Urinary bladder (tissue), 4 donors: Measurements from ENCODE around the gene SNX20. TPM values are rescaled to one million over a fixed set of nuclear protein-coding genes. Genes with fewer than 3 reads are reported as not detected.
A peak's percentile ranks its signal among the peaks of the same experiment; 100 is the strongest.

Source experiments
- DNase-seq: peaks from one replicate; pipeline ENCODE4 v3.0.0-alpha.2; 2015; ENCODE audit errors: extremely low spot score
- H3K27ac ChIP-seq: one replicate; pipeline ENCODE4 v1.5.1; 2013; ENCODE audit warnings: low read depth, mild to moderate bottlenecking, moderate library complexity
- H3K36me3 ChIP-seq: one replicate; pipeline ENCODE4 v1.6.1; 2013; ENCODE audit warnings: mild to moderate bottlenecking, moderate library complexity; ENCODE audit not compliant: insufficient read depth
- H3K4me1 ChIP-seq: one replicate; pipeline ENCODE4 v1.6.1; 2013; ENCODE audit warnings: mild to moderate bottlenecking, moderate library complexity; ENCODE audit not compliant: insufficient read depth
- H3K4me3 ChIP-seq: one replicate; pipeline ENCODE4 v1.5.1; 2013; ENCODE audit warnings: low read depth, low read length
- WGBS: extraction: QIAGEN DNeasy Blood & Tissue Kit; methylation state at CpG from one replicate; pipeline ENCODE4 v1.1.7; 2013; 5-methylcytosine and 5-hydroxymethylcytosine counted together
- polyA plus RNA-seq: library from polyadenylated mRNA; stranded (reverse); fragments of 200-250 nt; gene quantifications from one replicate; pipeline ENCODE4 v1.2.3, GENCODE V29; 2013
- total RNA-seq: library from RNA; depleted of rRNA; stranded (reverse); fragments of >200 nt; gene quantifications from one replicate; pipeline ENCODE4 v1.2.3, GENCODE V29; 2014
- donor health status: healthy with polysubstance abuse.
- donor health status: healthy.

Gene SNX20, protein sequence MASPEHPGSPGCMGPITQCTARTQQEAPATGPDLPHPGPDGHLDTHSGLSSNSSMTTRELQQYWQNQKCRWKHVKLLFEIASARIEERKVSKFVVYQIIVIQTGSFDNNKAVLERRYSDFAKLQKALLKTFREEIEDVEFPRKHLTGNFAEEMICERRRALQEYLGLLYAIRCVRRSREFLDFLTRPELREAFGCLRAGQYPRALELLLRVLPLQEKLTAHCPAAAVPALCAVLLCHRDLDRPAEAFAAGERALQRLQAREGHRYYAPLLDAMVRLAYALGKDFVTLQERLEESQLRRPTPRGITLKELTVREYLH
- total RNA-seq (1.4 TPM), polyA plus RNA-seq (1.0 TPM)

DNA sequence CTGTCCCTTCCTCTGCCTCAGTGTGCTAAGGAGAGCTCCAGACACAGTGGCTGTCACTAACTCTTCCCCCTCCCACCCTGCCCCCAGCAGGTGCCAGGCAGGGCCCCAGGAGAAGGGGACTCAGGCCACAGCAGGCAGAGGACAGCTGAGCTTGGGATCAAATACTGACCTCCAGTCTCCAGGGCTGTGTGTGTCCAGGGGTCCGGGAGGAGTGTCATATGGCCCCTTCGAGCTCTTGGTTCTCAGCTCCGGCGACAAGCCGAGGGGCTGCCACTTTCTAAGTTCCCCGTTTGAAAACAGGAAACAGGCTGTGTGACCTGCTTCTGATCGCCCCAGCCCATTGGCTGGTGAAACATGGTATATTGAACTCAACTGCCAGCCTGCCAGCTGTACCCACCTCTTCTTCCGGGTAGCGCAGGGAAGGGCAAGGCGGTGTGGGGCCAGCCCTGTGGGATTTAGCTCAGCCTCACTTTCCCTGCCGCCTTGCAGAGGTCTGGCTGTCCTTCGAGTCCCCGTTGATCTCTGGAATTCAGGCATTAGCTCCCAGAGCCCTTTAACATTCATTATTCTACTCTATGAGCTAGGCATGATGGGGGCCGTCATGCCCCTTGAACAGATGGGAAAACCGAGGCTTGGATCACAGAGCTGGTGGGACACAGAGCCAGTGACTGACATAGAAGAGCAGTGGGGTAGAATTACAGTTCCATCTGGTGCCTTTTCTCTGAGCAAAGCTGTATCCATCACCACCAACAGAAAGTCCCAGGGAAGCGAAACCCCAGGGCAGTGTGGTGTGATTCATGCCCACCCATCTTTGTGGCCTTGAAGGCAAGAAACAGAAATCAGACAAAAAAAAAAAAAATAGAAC lies at the start of gene SNX20:
TSS of gene SNX20 (minus strand) at position 292 of the 865 bp plus-strand sequence. CDS start 3,786 bp downstream, outside the sequence.
- DNase-seq = no peak
- Histone ChIP-seq H3K27ac (no peak within 1 kb of the TSS), H3K36me3 (no peaks in the 10 kb centered on the region), H3K4me1 (no peaks in the 10 kb centered on the region), H3K4me3 (peak within 1 kb of the TSS; percentile 17)
- WGBS = 76% methylated on average over 16 of the region's 16 CpGs

DNA sequence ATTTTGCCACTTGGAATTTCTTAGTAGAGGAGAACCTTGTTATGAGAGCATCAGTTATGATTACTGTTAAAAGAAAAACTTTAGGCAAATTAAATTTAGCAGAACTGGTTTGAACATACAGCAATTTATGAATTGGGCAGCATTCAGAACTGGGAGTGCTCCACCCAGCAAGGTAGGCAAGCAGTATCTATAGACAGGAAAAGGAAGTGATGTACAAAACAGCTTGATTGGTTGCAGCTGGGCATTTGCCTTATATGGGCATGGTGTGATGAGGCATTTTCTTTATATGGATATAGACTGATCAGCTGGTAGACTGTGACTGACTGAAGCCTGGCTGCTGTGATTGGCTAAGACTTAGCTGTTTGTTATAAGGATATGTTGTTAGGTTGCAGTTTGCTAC lies 43.2 kb upstream of the SNX20 start:
- H3K27ac ChIP-seq = no peak overlapping the region
- no peak for DNase-seq
- no peaks in the 10 kb centered on the region for H3K4me1 ChIP-seq
- no peak overlapping the region for H3K4me3 ChIP-seq
- H3K36me3 ChIP-seq = no peaks in the 10 kb centered on the region

DNA sequence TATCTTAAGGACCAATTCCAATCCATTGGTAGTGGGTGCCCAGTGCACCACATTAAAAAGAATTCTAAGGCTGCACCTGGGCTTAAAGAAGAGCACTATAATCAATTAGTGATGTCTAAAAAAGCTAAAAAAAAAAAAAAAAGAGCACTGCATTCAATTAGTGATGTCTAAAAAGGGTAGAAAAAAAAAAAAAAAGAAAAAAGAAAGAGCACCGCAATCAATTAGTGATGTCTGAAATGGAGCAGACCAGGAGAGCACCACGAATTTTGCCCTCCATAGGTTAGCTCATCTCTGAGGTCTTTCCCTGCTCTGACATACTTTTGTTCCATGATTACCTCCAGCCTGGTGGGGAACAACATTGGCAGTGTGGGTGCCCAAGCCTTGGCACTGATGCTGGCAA lies 41.8 kb upstream of the SNX20 start:
- Histone ChIP-seq H3K4me3 (no peak overlapping the region), H3K27ac (no peak overlapping the region), H3K36me3 (no peaks in the 10 kb centered on the region), H3K4me1 (peaks cover 2% of the 10 kb centered on the region)
- no peak for DNase-seq
- 86% methylated on average over 2 of the region's 2 CpGs for WGBS

DNA sequence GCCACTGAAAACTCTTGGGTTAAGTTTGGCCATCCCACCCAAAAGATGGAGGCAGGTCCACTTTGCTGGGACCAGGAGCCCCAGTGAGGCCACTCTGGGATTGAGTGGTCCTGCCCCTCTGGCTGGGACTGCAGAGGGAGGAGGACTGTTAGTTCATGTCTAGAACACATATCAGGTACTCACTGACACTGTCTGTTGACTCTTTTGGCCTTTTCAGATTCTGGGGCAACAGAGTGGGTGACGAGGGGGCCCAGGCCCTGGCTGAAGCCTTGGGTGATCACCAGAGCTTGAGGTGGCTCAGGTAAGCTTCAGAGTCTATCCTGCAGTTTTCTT lies 41.3 kb upstream of the SNX20 start:
- Histone ChIP-seq H3K27ac (no peak overlapping the region), H3K4me3 (no peak overlapping the region), H3K36me3 (no peaks in the 10 kb centered on the region), H3K4me1 (peaks cover 2% of the 10 kb centered on the region)
- no peak for DNase-seq
- 96% methylated on average over 1 of the region's 1 CpG for WGBS

DNA sequence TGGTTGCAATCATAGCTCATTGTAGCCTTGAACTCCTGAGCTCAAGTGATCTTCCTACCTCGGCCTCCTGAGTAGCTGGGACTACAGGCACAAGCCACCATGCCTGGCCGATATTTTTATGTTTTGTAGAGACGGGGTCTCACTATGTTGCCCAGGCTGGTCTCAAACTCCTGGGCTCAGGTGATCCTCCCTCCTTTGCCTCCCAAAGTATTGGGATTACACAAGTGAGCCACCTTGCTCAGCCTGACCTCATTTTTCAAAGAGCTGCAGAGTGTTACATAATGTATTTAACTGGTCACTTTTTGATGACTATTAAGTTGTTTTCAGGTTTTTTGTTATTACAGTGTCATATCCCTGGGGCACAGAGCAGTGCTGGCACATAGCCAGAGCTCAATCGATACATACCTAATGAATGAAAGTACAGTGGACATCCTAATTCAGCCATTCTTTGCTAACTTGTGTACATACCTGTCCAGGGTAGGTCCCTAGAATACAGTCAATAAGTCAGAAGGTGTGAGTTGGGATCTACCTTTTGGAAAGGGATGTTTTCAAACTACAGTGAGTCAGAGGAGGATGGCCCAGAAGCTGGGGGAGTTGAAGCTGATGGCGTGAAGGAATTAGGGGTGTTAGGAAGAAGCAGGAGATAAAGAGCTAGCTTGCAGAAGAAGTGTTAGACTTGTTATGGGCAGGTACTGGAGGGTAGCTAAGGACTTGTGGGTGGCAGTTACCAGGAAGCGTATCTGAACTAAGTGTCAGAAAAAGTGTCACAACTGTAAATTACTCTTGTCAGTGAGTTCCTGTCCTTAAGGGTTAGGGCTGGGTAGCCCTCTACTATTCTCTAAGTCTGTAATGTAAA lies 40.7 kb upstream of the SNX20 start:
- no peaks in the 10 kb centered on the region for H3K36me3 ChIP-seq
- WGBS = 93% methylated on average over 6 of the region's 6 CpGs
- no peak for DNase-seq
- H3K4me3 ChIP-seq = no peak overlapping the region
- H3K27ac ChIP-seq = no peak overlapping the region
- peaks cover 2% of the 10 kb centered on the region for H3K4me1 ChIP-seq

DNA sequence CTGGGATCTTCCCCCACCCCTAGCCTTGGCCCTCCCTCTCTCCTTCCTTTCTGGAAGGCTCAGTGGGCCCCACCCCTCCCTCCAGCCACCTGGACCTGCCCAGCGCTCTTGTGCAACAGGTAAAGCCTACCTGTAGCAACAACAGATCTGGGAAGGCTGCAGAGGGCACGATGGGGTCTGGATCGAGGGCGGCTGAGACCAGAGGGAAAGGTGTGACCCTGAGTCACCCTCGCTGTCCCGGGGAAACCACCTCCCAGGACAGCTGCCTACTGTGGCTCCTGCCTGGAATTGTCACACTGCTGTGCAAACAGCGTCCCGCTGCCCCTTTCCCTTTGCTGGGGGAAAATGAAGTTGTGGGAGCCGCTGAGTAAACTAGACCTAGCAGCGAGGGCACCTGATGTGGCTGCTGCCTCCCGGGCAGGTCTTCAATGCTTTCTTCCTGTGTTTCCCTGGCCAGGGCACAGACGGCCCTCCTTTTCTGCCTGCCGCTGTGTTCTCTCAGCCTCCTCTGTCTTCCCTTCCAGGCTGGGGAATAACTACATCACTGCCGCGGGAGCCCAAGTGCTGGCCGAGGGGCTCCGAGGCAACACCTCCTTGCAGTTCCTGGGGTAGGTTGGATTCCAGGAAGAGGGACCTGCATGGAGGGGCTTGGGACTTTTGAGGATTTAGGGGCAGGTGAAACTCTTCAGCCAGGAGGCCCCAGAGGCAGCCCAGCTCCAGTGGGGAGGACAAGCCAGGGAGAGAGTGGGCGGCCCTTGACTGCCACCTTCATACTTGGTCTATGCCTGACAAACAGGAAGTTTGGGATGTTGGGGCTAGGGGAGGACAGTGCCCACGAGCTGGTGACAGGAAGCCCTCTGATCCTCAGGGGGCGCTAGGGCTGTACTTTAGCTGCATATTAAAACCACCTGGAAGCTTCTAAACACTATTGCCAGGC lies 38.6 kb upstream of the SNX20 start:
- Histone ChIP-seq H3K36me3 (no peaks in the 10 kb centered on the region), H3K4me1 (peaks cover 2% of the 10 kb centered on the region), H3K27ac (no peak overlapping the region), H3K4me3 (no peak overlapping the region)
- 80% methylated on average over 20 of the region's 20 CpGs for WGBS
- no peak for DNase-seq

DNA sequence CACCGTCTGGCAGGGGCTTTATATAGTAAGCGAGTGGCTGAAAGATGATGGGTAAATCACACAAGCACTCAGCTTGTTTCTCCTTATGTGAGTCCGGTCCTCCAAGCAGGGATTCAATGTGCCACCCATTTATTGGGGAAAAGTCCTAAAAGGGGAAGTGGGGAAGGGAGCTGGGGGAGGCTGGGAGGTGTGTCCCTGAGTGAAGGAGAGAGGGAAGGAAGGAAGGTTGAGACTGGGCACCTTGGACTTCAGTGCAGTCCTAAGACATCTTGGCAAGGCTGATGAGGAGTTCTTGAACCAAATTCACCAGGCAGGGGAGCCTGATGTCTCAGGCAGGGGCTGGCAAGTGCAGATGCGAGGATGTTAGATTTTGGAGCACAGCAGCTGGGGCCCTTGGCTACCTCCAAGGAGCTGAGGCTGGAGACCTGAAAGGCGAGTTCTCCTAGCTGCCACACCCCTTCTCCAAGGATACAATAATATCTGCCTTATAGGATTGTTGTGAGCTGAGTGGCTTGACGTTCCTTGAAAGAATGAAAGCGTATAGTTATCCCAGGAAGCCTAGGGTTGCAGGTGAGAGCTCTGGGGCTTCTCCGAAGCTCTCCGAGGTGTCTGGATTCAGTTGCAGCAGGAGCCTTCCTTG lies 37.8 kb upstream of the SNX20 start:
- H3K36me3 ChIP-seq = no peaks in the 10 kb centered on the region
- H3K4me1 ChIP-seq = peaks cover 2% of the 10 kb centered on the region
- H3K4me3 ChIP-seq = no peak overlapping the region
- no peak overlapping the region for H3K27ac ChIP-seq
- 66% methylated on average over 9 of the region's 9 CpGs for WGBS
- DNase-seq = no peak

DNA sequence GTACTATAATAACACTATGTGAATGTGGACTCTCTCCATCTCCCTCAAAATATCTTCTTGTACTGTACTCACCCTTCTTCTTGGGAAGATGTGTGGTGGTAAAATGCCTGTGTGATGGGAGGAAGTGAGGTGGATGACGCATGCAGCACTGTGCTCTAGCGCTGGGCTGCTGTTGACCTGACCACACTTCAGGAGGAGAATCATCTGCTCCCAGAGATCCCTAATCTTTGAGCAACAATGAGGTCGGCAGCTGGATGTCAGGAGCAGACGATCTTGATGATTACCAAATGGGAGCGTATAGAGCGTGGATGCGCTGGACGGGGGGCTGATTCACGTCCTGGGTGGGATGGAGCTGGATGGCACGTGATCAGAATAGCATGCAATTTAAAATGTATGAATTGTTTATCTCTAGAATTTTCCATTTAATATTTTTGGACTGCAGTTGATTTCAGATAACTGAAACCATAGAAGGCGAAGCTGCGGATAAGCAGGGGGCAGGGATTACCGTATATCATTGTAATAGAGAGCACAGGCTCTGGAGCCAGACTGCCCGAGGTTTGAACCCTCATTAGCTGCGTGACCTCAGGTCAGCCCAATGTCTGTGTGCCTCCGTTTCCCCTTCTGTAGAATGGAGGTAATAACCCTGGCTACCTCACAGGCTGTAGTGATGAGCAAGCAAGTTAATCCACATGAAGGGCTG lies 37.1 kb upstream of the SNX20 start:
- no peak overlapping the region for H3K27ac ChIP-seq
- DNase-seq = no peak

DNA sequence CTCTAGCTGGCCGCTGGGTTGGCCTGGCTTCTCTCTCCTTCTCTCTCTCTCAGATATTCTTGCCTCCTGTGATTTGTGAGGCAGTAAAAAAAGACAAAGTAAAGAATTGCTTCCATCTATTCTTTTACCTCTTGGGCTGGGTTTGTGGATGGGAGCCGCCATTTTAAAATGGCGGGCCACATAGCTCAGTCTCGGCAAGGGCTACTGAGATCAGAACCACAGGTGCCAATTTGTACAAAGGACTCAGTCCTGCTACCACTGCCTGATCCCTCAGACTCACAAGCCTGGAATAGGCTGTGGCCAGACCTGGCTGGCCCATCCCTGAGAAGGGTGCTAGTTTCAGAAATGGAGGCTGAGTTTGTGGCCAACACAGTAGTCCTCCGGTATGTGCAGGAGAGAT lies 36.4 kb upstream of the SNX20 start:
- H3K4me3 ChIP-seq = no peak overlapping the region
- H3K27ac ChIP-seq = no peak overlapping the region
- no peak for DNase-seq
- H3K4me1 ChIP-seq = peaks cover 2% of the 10 kb centered on the region
- H3K36me3 ChIP-seq = no peaks in the 10 kb centered on the region
- 96% methylated on average over 5 of the region's 5 CpGs for WGBS

More for the DNA sequence above, 37.1 kb upstream of the SNX20 start:
- no peaks in the 10 kb centered on the region for H3K36me3 ChIP-seq
- 31% methylated on average over 16 of the region's 16 CpGs for WGBS
- H3K4me3 ChIP-seq = no peak overlapping the region
- peaks cover 2% of the 10 kb centered on the region for H3K4me1 ChIP-seq

DNA sequence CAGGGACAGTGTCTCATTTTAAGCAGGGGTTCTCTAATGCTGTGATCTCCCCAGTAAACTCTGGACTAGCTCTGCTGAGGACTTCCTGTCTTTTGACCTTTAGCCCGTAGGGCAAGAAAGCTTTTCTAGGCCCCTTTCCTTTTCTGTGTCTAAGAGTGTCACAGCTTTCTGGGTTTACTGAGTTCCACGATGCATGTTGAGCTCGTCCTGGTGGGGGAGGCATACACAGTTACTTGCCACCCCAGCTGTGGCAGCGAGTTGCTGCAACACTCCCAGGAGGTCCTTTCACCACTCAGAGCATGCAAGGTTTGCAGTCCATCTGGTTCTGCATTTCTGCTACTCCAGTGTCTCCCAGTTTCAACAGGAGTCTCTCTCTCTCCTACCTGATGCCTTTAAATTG lies 36.0 kb upstream of the SNX20 start:
- H3K36me3 ChIP-seq = no peaks in the 10 kb centered on the region
- H3K4me1 ChIP-seq = peaks cover 2% of the 10 kb centered on the region
- H3K27ac ChIP-seq = no peak overlapping the region
- no peak for DNase-seq
- H3K4me3 ChIP-seq = no peak overlapping the region
- 84% methylated on average over 4 of the region's 4 CpGs for WGBS

DNA sequence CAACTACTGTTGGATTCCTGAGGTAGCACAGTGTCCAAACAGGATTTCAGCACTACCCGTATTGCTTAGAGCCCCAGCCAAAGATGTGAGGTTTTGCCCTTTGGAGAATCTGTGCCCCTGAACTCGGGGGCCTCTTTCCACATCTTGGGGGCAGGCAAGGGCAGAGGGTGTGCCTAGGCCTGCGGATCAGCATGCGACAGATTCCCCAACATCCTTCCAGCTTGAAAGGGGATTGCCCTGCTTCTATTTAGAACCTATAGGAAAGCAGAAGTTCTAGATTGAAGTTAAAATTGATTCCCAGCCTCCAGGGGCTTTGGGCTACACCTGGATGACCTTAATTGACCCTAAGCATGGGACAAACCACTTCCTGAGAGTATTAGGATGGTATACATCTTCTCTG lies 31.8 kb upstream of the SNX20 start:
- 78% methylated on average over 4 of the region's 4 CpGs for WGBS
- Histone ChIP-seq H3K36me3 (no peaks in the 10 kb centered on the region), H3K4me3 (no peak overlapping the region)

DNA sequence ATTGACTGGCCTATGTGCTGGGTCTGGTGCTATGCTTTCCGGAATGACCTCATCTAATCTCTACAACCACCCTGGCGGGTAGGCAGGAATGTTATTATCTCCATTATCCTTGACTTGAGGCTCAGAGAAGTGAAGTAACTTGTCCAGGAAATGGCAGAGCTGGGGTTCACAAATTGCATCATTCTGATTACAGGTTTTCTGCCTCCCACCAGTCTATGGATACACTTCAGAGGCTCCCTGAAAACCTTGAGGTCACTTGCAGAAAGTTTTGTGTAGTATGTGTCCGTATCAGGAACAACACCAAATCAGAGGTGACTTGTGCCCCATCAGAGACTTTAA lies 31.4 kb upstream of the SNX20 start:
- 73% methylated on average over 3 of the region's 3 CpGs for WGBS
- DNase-seq = no peak
- no peak overlapping the region for H3K4me3 ChIP-seq
- no peaks in the 10 kb centered on the region for H3K4me1 ChIP-seq
- H3K36me3 ChIP-seq = no peaks in the 10 kb centered on the region
- H3K27ac ChIP-seq = no peak overlapping the region

More for the DNA sequence above, 31.8 kb upstream of the SNX20 start:
- Histone ChIP-seq H3K27ac (no peak overlapping the region), H3K4me1 (no peaks in the 10 kb centered on the region)
- DNase-seq = no peak
